ENCODE data around the gene INPP5F. TPM values are rescaled to one million over a fixed set of nuclear protein-coding genes. Genes with fewer than 3 reads are reported as not detected.

The INPP5F gene
- total and polyA plus RNA-seq, 9 of the 15 experiments (the other 6 are each of a cell fraction or from before 2014, with no cell fraction given), result 1.6 to 7.3 (median 6.0) TPM

DNA sequence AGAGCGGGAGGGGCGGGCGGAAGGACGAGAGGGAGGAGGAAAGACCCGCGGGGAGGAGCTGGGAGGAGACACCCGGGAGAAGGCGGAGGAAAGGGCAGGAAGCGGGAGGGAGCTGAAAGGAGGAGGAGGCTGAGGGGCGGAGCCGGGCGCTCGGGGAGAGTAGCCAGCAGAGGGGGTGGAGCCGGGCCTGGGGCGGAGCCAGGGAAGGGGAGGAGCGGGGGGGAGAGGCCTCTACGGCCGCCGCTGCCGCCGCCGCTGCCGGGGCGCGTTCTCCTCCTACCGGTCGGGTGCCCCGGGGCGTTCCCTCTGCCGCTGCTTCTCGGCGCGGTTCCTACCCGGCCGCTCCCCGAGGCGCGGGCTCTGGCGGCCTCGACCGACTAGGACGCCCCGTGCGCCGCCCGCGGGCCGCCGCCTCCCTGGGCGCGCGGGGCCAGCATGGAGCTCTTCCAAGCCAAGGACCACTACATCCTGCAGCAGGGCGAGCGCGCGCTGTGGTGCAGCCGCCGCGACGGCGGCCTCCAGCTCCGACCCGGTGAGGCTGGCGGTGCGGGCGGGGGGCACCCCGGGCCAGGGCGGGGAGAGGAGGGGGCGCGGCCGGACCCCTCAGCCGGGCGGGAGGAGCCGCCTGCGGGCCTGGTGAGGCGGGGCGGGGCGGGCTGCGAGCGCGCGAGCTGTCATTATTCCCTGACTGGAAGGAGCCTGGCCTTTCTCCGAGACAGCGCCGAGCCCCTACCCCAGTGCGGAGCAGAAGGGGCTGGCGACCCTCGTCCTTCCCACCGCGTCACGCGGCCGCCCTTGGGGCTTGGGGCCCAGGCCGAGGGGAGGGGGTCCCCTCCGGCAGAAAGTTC is at the start of gene INPP5F (continued):
- TF ChIP-seq, protein P1, sequence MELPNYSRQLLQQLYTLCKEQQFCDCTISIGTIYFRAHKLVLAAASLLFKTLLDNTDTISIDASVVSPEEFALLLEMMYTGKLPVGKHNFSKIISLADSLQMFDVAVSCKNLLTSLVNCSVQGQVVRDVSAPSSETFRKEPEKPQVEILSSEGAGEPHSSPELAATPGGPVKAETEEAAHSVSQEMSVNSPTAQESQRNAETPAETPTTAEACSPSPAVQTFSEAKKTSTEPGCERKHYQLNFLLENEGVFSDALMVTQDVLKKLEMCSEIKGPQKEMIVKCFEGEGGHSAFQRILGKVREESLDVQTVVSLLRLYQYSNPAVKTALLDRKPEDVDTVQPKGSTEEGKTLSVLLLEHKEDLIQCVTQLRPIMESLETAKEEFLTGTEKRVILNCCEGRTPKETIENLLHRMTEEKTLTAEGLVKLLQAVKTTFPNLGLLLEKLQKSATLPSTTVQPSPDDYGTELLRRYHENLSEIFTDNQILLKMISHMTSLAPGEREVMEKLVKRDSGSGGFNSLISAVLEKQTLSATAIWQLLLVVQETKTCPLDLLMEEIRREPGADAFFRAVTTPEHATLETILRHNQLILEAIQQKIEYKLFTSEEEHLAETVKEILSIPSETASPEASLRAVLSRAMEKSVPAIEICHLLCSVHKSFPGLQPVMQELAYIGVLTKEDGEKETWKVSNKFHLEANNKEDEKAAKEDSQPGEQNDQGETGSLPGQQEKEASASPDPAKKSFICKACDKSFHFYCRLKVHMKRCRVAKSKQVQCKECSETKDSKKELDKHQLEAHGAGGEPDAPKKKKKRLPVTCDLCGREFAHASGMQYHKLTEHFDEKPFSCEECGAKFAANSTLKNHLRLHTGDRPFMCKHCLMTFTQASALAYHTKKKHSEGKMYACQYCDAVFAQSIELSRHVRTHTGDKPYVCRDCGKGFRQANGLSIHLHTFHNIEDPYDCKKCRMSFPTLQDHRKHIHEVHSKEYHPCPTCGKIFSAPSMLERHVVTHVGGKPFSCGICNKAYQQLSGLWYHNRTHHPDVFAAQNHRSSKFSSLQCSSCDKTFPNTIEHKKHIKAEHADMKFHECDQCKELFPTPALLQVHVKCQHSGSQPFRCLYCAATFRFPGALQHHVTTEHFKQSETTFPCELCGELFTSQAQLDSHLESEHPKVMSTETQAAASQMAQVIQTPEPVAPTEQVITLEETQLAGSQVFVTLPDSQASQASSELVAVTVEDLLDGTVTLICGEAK (IDR thresholded peaks at IDR 0.05), result peak; percentile 72; the same call in 1 of the 2 replicates
- TF ChIP-seq, protein P1 (CRISPR knock-in tag; IDR thresholded peaks at IDR 0.05), result no peak
- TF ChIP-seq ZBTB7A (IDR thresholded peaks at IDR 0.05; ENCODE audit: borderline replicate concordance, control insufficient read depth, low read depth, low read length) (peak; percentile 76; the same call in 1 of the 2 replicates), MED1 (CRISPR knock-in tag; IDR thresholded peaks at IDR 0.05; ENCODE audit: borderline replicate concordance) (no peak), PHF8 (IDR thresholded peaks at IDR 0.05; ENCODE audit: borderline replicate concordance, low read length) (peak; percentile 53; the same call in 1 of the 2 replicates), CCNT2 (IDR thresholded peaks at IDR 0.05; ENCODE audit: borderline replicate concordance, extremely low read depth, insufficient read length, low read depth, low read length) (peak; percentile 84), LCOR (CRISPR knock-in tag; IDR thresholded peaks at IDR 0.05) (no peak), KAT2B (IDR thresholded peaks at IDR 0.05; ENCODE audit: low read depth, low read length) (no peak)
- TF ChIP-seq, protein P2, sequence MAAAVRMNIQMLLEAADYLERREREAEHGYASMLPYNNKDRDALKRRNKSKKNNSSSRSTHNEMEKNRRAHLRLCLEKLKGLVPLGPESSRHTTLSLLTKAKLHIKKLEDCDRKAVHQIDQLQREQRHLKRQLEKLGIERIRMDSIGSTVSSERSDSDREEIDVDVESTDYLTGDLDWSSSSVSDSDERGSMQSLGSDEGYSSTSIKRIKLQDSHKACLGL (CRISPR knock-in tag; IDR thresholded peaks at IDR 0.05; ENCODE audit: borderline replicate concordance, poor library complexity, severe bottlenecking), result no peak
- TF ChIP-seq, protein P3, sequence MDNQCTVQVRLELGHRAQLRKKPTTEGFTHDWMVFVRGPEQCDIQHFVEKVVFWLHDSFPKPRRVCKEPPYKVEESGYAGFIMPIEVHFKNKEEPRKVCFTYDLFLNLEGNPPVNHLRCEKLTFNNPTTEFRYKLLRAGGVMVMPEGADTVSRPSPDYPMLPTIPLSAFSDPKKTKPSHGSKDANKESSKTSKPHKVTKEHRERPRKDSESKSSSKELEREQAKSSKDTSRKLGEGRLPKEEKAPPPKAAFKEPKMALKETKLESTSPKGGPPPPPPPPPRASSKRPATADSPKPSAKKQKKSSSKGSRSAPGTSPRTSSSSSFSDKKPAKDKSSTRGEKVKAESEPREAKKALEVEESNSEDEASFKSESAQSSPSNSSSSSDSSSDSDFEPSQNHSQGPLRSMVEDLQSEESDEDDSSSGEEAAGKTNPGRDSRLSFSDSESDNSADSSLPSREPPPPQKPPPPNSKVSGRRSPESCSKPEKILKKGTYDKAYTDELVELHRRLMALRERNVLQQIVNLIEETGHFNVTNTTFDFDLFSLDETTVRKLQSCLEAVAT (IDR thresholded peaks at IDR 0.05), result peak in 1 of 2 experiments; percentile 23; a peak in 1 of 4 replicates

Data from K562 (cell line).